Astrocyte of the spinal cord (primary cell): ENCODE results near the gene HSD3B2.

Experiments
- DNase-seq: peaks from one replicate; pipeline ENCODE4 v3.0.0; 2011; ENCODE audit warnings: low read depth, low spot score
- H3K4me3 ChIP-seq: 2 replicates; pipeline ENCODE4 v1.5.1; 2011; ENCODE audit warnings: low read depth, mild to moderate bottlenecking, low read length, moderate library complexity
- CTCF ChIP-seq: IDR thresholded peaks from 2 replicates; pipeline ENCODE4 v1.5.1; 2012; ENCODE audit warnings: low read depth, mild to moderate bottlenecking, low read length, inconsistent platforms
- in situ Hi-C: cut with HindIII; loops from 2 replicates; pipeline ENCODE4 v1.10.0; 2017; ENCODE audit warnings: low sequenced_read_pairs

The HSD3B2 gene

GRCh38 chr1:119414950-119415349 is at the start of gene HSD3B2:
Gene HSD3B2 (plus strand): TSS chr1:119415150. CDS start chr1:119415420, 270 bp downstream.
- H3K4me3 ChIP-seq: no peak within 1 kb of the TSS
- no peak for TF ChIP-seq CTCF
- in situ Hi-C loops: no loop called here
- DNase-seq: no peak

- in situ Hi-C loops: no loop called here
- no peak for TF ChIP-seq CTCF
- no peak overlapping the region for H3K4me3 ChIP-seq
- DNase-seq: no peak
Measured at GRCh38 chr1:119366424-119366823, 48.5 kb upstream of the HSD3B2 start.

GRCh38 chr1:119367432-119368124 is 47.4 kb upstream of the HSD3B2 start:
- peak; percentile 94 for TF ChIP-seq CTCF
- in situ Hi-C loops: no loop called here
- DNase-seq: peak; percentile 46
- no peak overlapping the region for H3K4me3 ChIP-seq

GRCh38 chr1:119368554-119368953 is 46.4 kb upstream of the HSD3B2 start, which contains the start of gene HAO2:
Gene HAO2 (plus strand): TSS chr1:119368785. CDS start chr1:119381086, 12,301 bp downstream.
- TF ChIP-seq CTCF: no peak
- in situ Hi-C loops: no loop called here
- H3K4me3 ChIP-seq: no peak within 1 kb of the TSS
- no peak for DNase-seq

- H3K4me3 ChIP-seq: no peak overlapping the region
- in situ Hi-C loops: no loop called here
- DNase-seq: no peak
- no peak for TF ChIP-seq CTCF
Measured at GRCh38 chr1:119370748-119371147, 44.2 kb upstream of the HSD3B2 start.

- no peak for TF ChIP-seq CTCF
- in situ Hi-C loops: no loop called here
- no peak overlapping the region for H3K4me3 ChIP-seq
- DNase-seq: no peak
Measured at GRCh38 chr1:119371815-119372214, 43.1 kb upstream of the HSD3B2 start.
